HG03432 (cell line): ENCODE measurements around the gene P2RX5.
"Not testable (repeated sequence)": the region's sequence is repeated elsewhere in the genome, so short reads cannot be mapped to it uniquely, and the experiment has no call there.

Experiments used
- ATAC-seq: cut with Tn5 transposase; IDR thresholded peaks from one replicate; pipeline ENCODE4 v1.9.1; 2021; ENCODE audit warnings: mild to moderate bottlenecking, moderate library complexity; ENCODE audit not compliant: unreplicated experiment

Gene P2RX5, protein sequence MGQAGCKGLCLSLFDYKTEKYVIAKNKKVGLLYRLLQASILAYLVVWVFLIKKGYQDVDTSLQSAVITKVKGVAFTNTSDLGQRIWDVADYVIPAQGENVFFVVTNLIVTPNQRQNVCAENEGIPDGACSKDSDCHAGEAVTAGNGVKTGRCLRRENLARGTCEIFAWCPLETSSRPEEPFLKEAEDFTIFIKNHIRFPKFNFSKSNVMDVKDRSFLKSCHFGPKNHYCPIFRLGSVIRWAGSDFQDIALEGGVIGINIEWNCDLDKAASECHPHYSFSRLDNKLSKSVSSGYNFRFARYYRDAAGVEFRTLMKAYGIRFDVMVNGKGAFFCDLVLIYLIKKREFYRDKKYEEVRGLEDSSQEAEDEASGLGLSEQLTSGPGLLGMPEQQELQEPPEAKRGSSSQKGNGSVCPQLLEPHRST

GRCh38 chr17:3695723-3696411 lies at the start of gene P2RX5:
Gene P2RX5, minus strand, starts transcription at chr17:3696155. Its CDS starts 150 bp downstream, at chr17:3696005.
- peak; percentile 30 for ATAC-seq

DNA sequence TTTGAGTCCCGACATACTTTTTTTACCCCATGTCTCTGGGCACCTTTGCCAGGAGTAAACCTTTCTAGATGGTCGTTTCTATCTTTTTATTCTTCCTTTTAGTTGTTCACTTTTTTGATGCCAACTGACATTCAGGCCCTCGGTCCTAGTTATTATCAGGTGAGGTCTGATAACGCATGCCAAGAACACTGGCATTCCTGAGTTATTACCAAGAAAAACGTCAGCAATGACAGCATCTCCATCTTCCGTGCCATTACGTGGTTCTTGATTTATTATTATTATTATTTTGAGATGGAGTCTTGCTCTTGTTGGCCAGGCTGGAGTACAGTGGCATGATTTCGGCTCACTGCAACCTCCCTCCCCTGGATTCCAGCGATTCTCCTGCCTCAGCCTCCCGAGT lies 49.1 kb upstream of the P2RX5 start:
- no peak for ATAC-seq

GRCh38 chr17:3744014-3744413 lies 48.1 kb upstream of the P2RX5 start:
- ATAC-seq, result no peak

GRCh38 chr17:3740611-3741073 lies 44.7 kb upstream of the P2RX5 start:
- no peak for ATAC-seq

DNA sequence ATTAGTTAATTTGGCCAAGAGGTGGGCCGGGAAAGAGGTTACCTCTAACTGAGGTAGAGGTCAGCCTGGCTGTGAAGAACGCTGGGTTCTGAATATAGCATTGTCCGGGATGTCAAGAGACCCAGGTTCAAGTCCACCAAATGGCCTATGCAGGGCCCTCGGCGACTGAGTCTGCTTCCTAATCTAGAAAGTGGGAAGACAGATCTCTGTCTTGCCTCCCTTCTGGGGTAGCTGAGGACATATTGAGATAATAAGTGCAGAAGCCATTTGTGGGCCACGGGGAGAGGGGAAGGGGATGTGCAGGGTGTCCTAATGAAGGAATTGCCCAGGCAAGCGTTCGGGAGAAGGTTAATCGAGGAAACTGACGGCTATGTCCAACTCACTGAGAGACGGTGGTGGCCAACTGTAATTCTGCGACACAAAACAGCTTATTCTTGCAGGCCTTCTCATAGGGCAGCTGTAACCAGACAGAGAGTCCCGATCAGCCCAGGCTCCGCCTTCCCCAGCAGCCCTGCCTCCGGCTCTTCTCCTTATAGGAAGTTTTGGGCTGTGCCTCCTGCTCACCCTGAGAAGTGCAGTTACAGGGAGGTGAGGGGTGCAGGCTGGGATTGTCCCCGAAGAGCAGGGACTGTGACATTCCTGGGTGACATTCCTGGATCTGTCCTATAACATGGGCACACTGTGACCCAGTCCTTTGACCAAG lies 43.6 kb upstream of the P2RX5 start:
- no peak for ATAC-seq

DNA sequence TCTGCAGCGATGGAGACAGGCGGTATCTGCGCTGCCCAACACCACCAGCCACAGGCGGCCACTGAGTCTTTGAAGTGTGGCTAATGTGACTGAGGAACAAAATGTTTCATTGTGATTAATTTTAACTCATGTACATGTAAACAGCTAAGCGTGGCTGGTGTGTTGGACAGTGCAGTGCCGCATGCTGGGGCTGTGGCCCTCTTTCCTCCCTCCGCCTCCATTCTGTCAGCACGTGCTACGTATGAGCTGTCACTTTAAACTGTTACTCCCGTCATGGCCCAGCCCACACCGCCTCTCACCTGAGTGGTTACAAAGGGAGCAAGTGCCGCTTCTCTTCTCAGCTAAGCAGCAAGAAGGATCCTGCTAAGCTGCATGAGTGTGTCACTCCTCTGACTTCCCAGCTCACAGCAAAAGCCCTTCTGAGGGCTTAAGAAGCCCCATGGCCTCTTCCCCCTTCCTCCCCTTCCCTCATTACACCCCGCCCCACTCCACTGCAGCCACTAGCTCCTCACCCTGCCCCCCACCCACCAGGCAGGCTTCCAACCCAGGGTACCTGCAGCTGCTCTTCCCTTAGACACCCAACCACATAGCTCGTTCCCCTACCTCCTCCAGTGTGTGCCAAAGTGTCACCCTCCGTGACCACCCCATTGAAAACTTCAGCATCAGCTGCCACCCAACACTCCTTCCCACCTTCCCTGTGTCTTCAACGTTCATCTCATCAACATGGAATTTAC lies 42.8 kb upstream of the P2RX5 start:
- ATAC-seq, result no peak

DNA sequence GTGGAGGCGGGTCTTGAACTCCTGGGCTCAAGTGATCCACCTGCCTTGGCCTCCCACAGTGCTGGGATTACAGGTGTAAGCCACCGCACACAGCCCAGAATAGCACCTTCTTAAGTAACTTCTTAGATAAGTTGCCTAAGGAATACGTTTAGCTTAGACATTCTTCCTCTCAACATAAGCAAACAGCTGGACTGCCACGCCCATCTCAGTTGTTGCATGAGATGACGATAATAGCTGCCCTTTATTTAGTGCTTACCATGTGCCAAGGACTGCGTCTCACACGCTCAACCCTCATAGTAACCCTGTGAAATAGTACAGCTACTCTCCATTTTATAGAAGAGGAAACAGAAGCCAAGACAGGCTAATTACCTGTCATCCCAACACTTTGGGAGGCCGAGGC lies 39.6 kb upstream of the P2RX5 start:
- ATAC-seq, result no peak

DNA sequence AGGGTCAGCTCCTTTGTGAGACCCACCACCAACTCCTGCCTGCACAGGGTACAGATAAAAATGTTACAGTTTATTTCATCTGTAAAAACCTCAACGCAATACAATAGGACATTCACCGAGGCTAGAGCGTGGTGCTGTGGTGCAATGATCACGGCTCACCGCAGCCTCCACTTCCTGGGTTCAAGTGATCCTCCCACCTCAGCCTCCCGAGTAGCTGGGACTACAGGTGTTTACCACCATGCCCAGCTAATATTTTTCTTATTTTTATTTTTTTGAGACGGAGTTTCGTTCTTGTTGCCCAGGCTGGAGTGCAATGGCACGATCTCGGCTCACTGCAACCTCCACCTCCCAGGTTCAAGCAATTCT lies 38.9 kb upstream of the P2RX5 start:
- ATAC-seq, result not testable (repeated sequence)

- peak; percentile 45 for ATAC-seq
These were observed 36.3 kb upstream of the P2RX5 start for GRCh38 chr17:3732210-3732621.

DNA sequence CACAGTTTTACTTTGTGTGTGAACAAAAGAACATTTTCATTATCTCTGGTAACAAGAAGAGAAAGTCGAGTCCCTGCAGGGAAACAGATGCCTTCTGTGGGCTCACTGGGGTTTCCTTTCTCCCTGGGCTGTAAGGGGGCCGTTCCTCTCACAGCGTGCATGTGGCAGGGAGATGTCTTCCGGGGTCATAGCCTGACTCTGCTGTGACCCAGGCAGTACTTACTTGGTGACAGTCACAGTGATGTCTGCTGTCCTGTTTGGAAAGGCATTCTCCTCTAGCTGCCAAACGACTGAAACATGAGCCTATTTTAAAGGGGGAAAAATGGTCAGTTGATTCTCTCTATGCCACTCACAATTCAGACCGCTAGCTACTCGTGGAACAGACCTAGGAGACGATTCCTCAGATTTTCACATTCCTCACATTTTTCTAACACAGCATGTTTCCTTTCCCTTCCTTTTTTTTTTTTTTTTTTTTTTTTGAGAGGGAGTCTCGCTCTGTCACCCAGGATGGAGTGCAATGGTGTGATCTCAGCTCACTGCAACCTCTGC lies 35.0 kb upstream of the P2RX5 start:
- no peak for ATAC-seq

- ATAC-seq, result no peak
These were observed 33.9 kb upstream of the P2RX5 start for GRCh38 chr17:3729881-3730280.

- ATAC-seq, result not testable (repeated sequence)
These were observed 32.1 kb upstream of the P2RX5 start for GRCh38 chr17:3728099-3728498.

DNA sequence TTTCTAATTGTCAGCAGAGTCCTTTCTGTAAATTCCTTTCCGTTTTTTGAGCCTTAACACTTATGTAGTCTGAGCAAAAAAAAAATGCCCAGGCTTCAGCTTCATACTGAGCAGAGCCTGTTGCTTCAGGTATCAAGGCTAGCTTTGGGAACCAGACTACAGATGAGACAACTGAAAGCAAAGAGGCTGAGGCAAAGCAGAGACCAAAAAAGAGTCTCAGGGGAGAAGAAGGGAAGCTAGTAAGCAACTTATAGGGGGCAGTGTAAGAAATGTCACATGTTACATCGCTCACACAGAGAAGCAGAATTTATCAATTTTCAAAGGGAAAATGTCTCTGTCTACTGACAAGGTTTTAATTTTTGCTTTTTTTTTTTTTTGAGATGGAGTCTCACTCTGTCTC lies 31.1 kb upstream of the P2RX5 start:
- ATAC-seq, result no peak

- ATAC-seq, result no peak
These were observed 28.6 kb upstream of the P2RX5 start for GRCh38 chr17:3724378-3725077.

- ATAC-seq, result peak; percentile 83
These were observed 27.8 kb upstream of the P2RX5 start, which contains the start of gene HASPIN for GRCh38 chr17:3723556-3724377. Gene HASPIN, plus strand, starts transcription at chr17:3723903. Its CDS starts 33 bp downstream, at chr17:3723936.

- ATAC-seq, result peak; percentile 3
These were observed 27.2 kb upstream of the P2RX5 start for GRCh38 chr17:3723188-3723555.

DNA sequence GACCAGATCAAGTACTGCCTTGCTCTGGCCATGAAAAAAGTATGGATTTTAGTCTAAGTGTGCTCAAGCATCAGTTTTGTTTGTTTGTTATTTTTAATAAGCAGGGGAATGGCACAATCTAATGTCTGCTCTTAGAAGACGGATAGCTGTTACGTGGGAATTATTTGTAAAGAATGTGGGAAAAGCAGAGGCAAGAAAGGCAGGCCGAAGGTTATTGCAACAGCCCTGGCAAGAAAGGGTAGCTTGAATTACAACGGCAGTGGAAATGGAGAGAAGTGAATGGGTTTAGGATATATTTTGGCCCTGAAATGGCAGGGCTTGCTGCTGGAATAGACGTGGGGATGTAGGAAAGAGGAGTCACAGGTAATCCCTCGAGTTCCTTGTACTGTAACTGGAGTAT lies 26.8 kb upstream of the P2RX5 start:
- no peak for ATAC-seq

- ATAC-seq, result no peak
These were observed 23.3 kb upstream of the P2RX5 start for GRCh38 chr17:3719265-3719664.

- ATAC-seq, result no peak
These were observed 22.2 kb upstream of the P2RX5 start for GRCh38 chr17:3718201-3718600.
